Fibroblast of pulmonary artery (primary cell): ENCODE results near the gene TACR1.

ENCODE experiments used
- DNase-seq: peaks from one replicate; pipeline ENCODE4 v3.0.0-alpha.2; 2010; ENCODE audit warnings: low read depth
- H3K4me3 ChIP-seq: replicated peaks from 2 replicates; pipeline ENCODE4 v1.5.1; 2011; ENCODE audit warnings: low read depth, mild to moderate bottlenecking, control low read depth, low read length, moderate library complexity
- CTCF ChIP-seq: IDR thresholded peaks from 2 replicates; pipeline ENCODE4 v1.5.1; 2011; ENCODE audit warnings: mild to moderate bottlenecking, control low read depth, low read length, inconsistent platforms; ENCODE audit errors: missing control alignments

The TACR1 gene

GRCh38 chr2:75025216-75025615 lies 174.1 kb downstream of the TACR1 start:
- TF ChIP-seq CTCF, result no peak
- H3K4me3 ChIP-seq, result no peak overlapping the region
- no peak for DNase-seq

GRCh38 chr2:75023666-75024455 lies 175.5 kb downstream of the TACR1 start:
- no peak for DNase-seq
- no peak for TF ChIP-seq CTCF
- H3K4me3 ChIP-seq, result no peak overlapping the region

GRCh38 chr2:75022516-75022915 lies 176.8 kb downstream of the TACR1 start:
- DNase-seq, result peak; percentile 69
- no peak overlapping the region for H3K4me3 ChIP-seq
- no peak for TF ChIP-seq CTCF

GRCh38 chr2:75021672-75022071 lies 177.6 kb downstream of the TACR1 start:
- H3K4me3 ChIP-seq, result no peak overlapping the region
- no peak for TF ChIP-seq CTCF
- peak; percentile 93 for DNase-seq

- no peak overlapping the region for H3K4me3 ChIP-seq
- no peak for DNase-seq
- no peak for TF ChIP-seq CTCF
Measured at GRCh38 chr2:75020476-75020875, 178.8 kb downstream of the TACR1 start.

- DNase-seq, result no peak
- TF ChIP-seq CTCF, result no peak
- H3K4me3 ChIP-seq, result no peak overlapping the region
Measured at GRCh38 chr2:75019790-75020189, 179.5 kb downstream of the TACR1 start.

GRCh38 chr2:75018162-75018561 lies 181.2 kb downstream of the TACR1 start:
- no peak overlapping the region for H3K4me3 ChIP-seq
- no peak for TF ChIP-seq CTCF
- DNase-seq, result no peak
